GM18508 (cell line): Measurements from ENCODE around the gene USH2A.

Experiments used
- ATAC-seq: cut with Tn5 transposase; IDR thresholded peaks from one replicate; pipeline ENCODE4 v1.9.1; 2021; ENCODE audit warnings: moderate number of reproducible peaks; ENCODE audit not compliant: insufficient read depth, unreplicated experiment

USH2A gene

DNA sequence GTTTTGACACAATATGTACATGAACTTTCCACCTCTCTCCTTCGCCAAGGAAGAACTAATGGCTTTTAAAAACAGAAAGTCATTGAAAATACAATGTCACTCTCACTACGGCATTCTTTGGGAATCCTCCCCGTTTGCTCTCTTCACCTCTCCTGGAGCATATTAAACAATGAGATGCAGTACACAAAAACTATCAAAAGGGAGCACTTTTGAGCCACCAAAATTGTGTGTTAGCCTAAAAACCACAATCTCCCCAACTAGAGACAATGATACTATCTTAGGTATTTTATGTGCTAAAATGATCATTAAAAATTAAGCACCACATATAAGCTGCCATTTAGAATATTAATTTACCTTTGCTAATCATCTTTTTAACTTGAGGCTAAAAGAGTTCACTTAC lies 430.6 kb downstream of the USH2A start:
- ATAC-seq = no peak

GRCh38 chr1:215987092-215987875 lies 436.0 kb downstream of the USH2A start:
- ATAC-seq = no peak

GRCh38 chr1:215986401-215986800 lies 436.8 kb downstream of the USH2A start:
- no peak for ATAC-seq

DNA sequence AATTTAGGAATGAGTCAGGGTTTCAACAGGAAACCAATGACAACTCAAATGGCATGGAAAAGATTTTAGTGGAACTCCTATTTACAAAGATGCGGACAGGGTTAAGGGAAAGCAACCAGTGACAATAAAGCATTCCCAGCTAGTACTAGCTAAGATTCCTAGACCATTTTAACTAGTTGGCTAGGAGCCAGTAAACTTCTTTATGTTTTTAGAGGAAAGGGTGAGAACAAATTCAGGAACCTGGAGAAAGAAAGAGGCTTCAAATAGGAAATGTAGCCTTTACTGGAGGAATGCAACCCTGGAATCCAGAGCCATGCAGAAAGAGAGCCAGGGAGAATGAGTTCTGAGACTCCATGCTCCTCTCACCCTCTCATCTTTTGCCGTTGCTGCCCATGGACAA lies 439.6 kb downstream of the USH2A start:
- no peak for ATAC-seq

DNA sequence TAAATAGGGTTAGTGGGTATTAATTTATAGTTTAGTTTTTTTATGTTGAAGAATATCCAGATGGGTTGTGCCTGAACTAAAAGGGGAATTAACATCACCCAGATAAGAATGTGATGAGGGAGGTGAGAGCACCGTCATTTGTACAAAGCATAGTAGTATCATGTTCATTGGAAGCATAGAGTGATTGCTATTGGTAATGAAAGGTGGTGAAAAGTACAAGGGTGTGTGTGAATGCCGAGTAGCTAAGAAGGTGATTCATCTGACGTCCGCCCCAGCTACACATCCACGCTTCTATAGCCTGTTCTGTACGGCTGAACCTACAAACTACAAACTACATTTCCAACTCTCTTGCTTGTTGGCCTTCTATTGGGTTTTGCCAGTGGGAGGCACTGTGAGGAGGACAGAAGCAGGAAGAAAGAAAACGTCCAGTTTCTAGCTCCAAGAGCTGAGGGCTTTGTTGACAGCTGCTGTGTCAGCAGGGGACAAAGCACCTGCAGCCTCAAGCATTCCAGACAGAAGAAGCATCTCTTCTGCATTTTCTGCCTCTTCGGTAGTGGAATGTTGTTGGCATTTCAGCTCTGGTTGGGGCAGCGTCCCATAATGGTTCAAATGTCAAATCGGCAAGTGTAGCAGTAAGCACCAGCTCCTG lies 451.3 kb downstream of the USH2A start:
- ATAC-seq = no peak

DNA sequence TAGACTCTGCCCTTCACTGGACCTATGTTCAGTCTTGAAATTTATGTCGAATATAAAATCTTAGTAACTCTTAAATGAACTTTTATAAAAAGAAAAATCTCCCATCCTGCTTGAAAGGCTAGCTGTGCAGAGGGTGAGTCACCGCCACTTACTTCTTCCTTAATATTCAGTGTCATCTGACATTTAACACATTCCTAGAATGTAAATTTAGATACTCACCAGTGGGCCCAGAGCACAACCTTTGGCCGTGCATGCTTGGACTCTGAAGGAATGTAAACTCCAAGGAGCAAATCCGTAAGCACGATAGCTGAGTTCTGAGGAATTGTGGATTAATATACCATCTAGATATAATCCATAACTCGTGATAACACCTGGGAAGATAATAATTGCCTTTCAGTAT lies 452.8 kb downstream of the USH2A start:
- no peak for ATAC-seq

- ATAC-seq = no peak
Observed at GRCh38 chr1:215963621-215964020, 459.6 kb downstream of the USH2A start.

DNA sequence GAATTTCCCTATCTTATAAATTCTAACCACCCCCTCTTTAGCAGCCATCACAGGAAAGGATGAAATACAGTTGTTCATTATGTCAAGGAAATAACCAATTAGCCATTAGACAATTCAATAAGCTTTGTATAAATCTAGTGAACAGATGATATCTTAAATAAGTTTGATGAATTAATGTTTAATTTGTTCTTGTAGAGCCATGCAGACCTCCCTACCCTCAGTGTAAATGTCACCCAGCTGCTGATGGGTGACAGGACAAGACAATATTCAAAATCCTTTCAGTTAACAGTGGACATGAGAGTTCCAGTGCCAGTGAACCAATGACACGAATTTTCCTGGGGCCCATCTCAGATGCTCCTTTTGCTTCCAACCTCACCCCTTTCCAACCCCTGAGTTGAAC lies 460.2 kb downstream of the USH2A start:
- no peak for ATAC-seq

DNA sequence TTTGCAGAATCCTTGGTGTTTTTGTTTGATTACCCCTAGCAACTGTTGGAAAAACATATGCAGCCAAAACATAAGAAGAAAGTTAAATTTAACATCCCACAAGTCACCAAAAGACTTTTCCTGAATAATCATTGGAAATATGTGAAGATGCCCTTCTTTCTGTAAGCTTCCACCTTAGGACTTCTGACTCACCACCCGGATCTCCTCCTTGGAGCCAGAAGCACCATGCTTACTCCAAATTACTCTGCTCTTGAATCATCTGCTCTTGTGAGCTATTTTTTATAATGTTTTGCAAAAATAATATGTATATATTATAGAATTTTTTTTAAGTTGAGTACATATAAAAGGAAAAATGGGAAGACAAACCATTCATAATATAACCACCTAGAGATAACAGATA lies 464.4 kb downstream of the USH2A start:
- no peak for ATAC-seq

GRCh38 chr1:215957663-215958062 lies 465.6 kb downstream of the USH2A start:
- ATAC-seq = no peak

DNA sequence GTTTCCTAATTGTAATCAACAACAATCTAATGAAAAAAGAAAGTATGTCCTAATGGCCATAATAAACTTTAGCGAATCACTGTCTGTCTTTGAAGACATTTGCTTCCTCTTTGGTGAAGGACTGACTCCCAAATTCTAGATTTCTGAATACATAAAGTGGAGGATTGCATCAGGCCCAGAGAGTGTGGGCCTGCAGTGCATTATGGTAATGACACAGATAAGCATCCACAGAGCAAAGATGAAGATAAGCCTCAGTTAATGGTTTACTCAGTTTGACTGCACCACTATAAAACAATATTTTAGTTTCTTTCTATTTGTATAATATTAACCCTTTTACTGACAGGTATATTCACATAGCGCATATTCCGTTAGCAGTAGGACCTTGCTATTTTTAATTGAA lies 490.7 kb downstream of the USH2A start:
- ATAC-seq = no peak

GRCh38 chr1:215926670-215927069 lies 496.6 kb downstream of the USH2A start:
- no peak for ATAC-seq

DNA sequence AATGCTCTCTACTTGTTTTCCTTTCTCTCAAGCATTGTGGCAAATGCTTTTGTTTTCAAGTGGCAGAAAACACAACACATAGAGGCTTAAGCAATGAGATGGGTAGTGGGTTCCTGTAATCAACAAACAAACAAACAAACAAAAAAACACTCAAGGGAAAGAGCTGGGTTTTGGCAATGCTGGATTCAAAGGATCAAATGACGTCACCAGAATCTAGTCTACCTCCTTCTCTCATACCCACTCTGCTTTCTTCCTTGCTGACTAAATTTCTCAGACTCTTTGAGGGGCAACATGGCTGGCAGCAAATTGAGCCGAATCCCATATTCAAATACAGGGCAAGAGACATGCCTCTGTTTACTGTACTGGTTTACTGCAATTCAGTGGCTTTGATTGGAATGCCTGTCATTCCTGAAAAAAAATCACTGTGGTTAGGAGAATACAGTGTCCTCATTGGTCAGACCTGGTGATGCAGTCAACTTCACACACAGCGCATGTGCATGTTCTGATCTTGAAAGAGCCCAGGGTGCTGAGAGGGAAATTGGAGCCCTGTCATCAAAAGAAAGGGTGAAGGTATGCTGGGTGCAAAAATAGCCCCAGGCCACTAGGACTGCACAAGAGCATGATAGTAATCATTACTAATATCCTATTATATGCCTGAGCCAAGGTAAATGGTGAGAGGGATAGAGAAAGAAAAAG lies 500.0 kb downstream of the USH2A start:
- ATAC-seq = no peak

GRCh38 chr1:215911406-215911968 lies 511.8 kb downstream of the USH2A start:
- ATAC-seq = no peak

- no peak for ATAC-seq
Observed at GRCh38 chr1:215905493-215906115, 517.6 kb downstream of the USH2A start.

DNA sequence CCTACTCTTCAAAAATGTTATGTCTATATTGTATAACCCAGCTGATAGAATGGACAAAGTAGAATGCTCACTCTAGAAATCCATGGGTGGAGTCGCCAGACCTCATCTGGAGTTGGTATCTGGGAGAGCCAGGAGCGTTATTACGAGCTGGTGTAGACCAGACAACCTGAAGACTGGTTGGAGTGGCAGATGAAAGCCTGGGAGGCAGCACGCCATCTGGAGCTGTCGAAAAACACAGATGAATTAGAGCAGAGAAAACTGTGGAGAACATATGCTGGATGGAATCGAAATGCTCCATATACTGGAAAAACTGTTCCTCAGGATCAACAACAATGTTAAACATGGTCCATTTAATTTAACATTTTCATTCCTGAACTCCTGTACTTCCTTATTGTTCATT lies 522.6 kb downstream of the USH2A start:
- no peak for ATAC-seq

GRCh38 chr1:215899901-215900300 lies 523.3 kb downstream of the USH2A start:
- no peak for ATAC-seq

- ATAC-seq = no peak
Observed at GRCh38 chr1:215895893-215896292, 527.4 kb downstream of the USH2A start.

DNA sequence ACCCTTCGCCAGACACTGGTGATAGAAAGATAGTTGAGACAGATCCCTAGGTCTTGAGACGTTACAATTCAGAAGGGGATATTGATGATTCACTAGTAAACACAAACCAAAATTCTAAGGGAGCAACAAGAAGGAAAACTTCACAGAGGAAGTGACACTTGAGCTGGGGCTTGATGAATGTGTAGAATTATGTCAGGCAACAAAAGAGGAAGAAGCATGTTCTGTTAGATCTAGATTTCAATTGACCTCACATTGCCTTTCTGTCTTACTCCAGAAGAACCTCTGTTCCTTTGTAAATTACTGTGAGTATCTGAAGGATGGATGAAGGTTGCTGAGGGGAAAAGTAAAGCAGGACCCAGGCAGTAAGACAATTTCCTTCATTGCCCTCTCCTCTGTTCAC lies 528.0 kb downstream of the USH2A start:
- ATAC-seq = no peak

DNA sequence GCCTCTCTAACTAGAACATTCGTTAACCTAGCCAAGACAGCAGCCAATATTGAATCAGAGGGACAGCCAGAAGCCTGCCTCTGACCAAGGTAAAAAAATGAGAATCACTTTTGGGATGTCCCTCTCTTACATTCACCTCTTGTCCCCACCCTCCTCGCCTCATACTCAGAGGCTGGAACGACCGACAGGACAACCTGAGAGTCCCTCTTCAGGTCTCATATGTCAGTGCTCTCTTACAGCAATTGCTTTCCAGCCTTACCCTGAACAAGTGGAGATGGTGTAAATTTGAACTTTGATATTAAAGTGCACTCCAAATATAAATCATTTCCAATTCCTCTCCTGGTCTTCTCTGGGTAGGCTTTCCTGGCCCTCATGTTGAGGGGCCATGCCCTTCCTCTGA lies 528.6 kb downstream of the USH2A start:
- ATAC-seq = no peak
